NCI-H1417 treated with DMSO at 0.1 percent for 48 hours (cell line): Measurements from ENCODE around the gene OTP.
"Not testable (repeated sequence)": the region's sequence is repeated elsewhere in the genome, so short reads cannot be mapped to it uniquely, and the experiment has no call there.

ENCODE experiments used
- DNase-seq: peaks from one replicate; lab custom pipeline; 2025; lab: John Stamatoyannopoulos, UW

Gene OTP

DNA sequence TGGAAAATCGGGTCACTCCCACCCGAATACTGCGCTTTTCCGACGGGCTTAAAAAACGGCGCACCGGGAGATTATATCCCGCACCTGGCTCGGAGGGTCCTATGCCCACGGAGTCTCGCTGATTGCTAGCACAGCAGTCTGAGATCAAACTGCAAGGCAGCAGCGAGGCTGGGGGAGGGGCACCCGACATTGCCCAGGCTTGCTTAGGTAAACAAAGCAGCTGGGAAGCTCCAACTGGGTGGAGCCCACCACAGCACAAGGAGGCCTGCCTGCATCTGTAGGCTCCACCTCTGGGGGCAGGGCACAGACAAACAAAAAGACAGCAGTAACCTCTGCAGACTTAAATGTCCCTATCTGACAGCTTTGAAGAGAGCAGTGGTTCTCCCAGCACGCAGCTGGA, 29.6 kb downstream of the OTP start:
- not testable (repeated sequence) for DNase-seq

DNA sequence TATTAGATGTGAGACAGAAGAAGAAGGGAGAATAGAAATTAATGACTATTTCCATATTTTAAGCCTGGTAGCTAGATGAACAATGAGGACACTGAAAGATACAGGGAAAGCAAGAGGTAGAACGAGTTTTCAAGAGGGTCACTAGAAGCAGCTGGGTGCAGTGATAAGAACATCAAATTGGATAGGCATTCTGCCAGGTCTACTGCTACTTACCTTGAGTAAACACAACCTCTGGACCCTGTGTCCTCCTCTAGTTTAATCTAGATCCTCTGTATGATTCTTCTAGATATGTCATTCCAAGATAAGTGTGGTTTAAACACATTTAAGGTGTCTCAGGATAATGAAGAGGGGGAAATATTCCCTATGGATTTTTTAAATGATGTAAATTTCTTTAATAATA, 31.2 kb downstream of the OTP start:
- no peak for DNase-seq

DNA sequence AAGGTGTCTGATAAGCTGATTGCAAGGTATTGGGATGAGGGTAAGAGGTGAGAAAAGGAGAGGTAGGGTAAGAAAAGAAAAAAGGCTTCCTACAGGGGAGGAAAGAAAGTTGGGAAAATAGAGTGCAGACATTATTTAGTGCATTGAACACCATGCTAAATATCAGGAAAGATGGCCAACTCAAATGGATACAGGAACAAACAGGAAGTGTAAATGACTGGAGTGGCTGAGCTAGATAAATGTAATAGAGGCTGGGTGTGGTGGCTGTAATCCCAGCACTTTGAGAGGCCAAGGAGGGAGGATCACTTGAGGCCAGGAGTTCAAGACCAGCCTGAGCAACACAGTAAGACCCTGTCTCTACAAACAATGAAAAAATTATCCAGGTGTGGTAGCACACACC, 32.2 kb downstream of the OTP start:
- no peak for DNase-seq

GRCh38 chr5:77599679-77600078, 38.8 kb downstream of the OTP start:
- no peak for DNase-seq

DNA sequence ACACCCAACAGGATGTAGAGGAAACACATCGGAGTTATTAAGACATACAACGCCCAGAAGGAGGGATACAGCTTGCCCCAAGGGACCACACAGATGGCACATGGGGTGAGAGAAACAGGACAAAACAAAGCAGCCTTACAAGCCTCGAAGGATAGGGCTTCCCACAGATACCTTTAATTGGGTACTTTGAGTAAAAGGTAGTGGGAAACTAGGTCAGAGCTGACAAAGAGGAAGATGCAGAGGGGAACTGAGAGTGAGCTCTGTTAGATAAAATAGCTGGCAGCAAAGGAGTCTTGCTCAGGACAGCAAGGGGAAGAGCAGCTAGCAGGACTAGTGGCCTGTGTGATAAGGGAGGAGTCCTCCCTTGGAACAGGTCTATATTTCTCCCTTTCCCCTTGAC, 48.2 kb downstream of the OTP start:
- no peak for DNase-seq

- DNase-seq = no peak
These were observed 50.3 kb downstream of the OTP start for GRCh38 chr5:77588175-77588574.

DNA sequence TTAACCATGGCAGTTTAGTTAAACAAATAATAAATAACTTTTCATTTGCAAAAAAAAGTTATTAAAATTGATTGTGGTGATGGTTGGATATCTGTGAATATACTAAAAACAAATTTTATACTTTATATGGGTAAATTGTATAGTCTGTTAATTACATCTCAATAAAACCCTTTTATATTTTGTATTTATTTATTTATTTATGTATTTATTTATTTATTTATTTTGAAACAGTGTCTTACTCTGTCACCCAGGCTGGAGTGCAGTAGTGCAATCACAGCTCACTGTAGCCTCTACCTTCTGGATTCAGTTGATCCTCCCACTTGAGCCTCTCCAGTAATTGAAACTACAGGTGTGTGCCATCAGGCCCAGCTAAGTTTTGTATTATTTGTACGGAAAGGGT, 52.4 kb downstream of the OTP start:
- DNase-seq = no peak

GRCh38 chr5:77582143-77582542, 56.4 kb downstream of the OTP start:
- DNase-seq = not testable (repeated sequence)
